ENCODE data around the gene CADM3. TPM values are rescaled to one million over a fixed set of nuclear protein-coding genes. Genes with fewer than 3 reads are reported as not detected.

The CADM3 gene
- total RNA-seq (2011; cell fraction: chromatin; rRNA removed; ENCODE audit: low replicate concordance): not detected in 2 replicates
- 0.50 TPM in 1 of 2 replicates, not detected in the other for total RNA-seq (2011; cell fraction: nucleolus; rRNA removed)
- not detected in 2 replicates for total RNA-seq (2011; cell fraction: nucleoplasm; rRNA removed)
- total RNA-seq (2014; rRNA removed) (not detected in 2 replicates), total RNA-seq (2014; rRNA removed; fragmentation: Illumina TruSeq; extraction: Trizol) (not detected in 2 replicates), total RNA-seq (2015; rRNA removed; fragmentation: Illumina TruSeq; extraction: Trizol) (not detected in 2 replicates), total RNA-seq (2021) (not detected in 2 replicates), polyA plus RNA-seq (2011; rRNA removed) (not detected in 2 replicates), polyA plus RNA-seq (2014; fragmentation: Illumina TruSeq; extraction: Trizol) (0.04 TPM in 1 of 2 replicates, not detected in the other), polyA plus RNA-seq (2014; fragmentation: Nextera tagmentation; extraction: Ambion mirVana) (not detected), polyA plus RNA-seq (2014; rRNA removed) (not detected in 2 replicates), polyA minus RNA-seq (2011; rRNA and poly(A)+ RNA removed) (not detected in 2 replicates), Bru-seq, nascent RNA (not detected), BruChase-seq, experiment 1, labeled RNA remaining after a 2-hour chase (not detected), BruChase-seq, experiment 2, labeled RNA remaining after a 6-hour chase (not detected)
- not detected in 2 replicates for polyA plus RNA-seq (2011; cell fraction: cytosol; rRNA removed)
- polyA plus RNA-seq (2011; cell fraction: nucleus; rRNA removed): 0.04 TPM in 1 of 2 replicates, not detected in the other
- polyA plus RNA-seq (2012): 0.03 TPM in 1 of 2 replicates, not detected in the other
- polyA minus RNA-seq (2011; cell fraction: cytosol; rRNA and poly(A)+ RNA removed): not detected in 2 replicates
- polyA minus RNA-seq (2011; cell fraction: nucleus; rRNA and poly(A)+ RNA removed): not detected in 2 replicates
- long read RNA-seq, experiment 1: 0 reads
- long read RNA-seq, experiment 2: 0 reads
- long read RNA-seq, experiment 3: 0 reads

- no peaks in the 10 kb centered on the region for H3K79me2 ChIP-seq (ENCODE audit: control insufficient read depth, insufficient read depth, low read length)
- no peak within 1 kb of the TSS for H3K4me3 ChIP-seq
- no peak within 1 kb of the TSS for H3K4me2 ChIP-seq (ENCODE audit: insufficient read depth, low read length)
- no peak for ATAC-seq
- WGBS (ENCODE audit: insufficient coverage, low coverage, missing lambda C conversion rate): 3% methylated on average over 10 of the region's 29 CpGs
- no peaks in the 10 kb centered on the region for H3K9me3 ChIP-seq (replicated peaks; ENCODE audit: control insufficient read depth, insufficient read depth, low read depth, low read length)
- no peaks in the 10 kb centered on the region for H4K20me1 ChIP-seq (replicated peaks; ENCODE audit: control insufficient read depth, insufficient read depth, low read length)
- H3K27ac ChIP-seq (ENCODE audit: extremely low read depth, low read depth, low read length): no peak within 1 kb of the TSS
- in situ Hi-C loops (cut with MboI) (no loop called here), intact Hi-C loops (cut with micrococcal nuclease) (no loop called here)
- ChIA-PET POLR2A (no interaction called here), CTCF (ENCODE audit: low intra/inter-chr PET ratio) (no interaction called here)
- H2AFZ ChIP-seq (ENCODE audit: low read depth, low read length): no peak within 1 kb of the TSS
- H3K9me1 ChIP-seq (ENCODE audit: control insufficient read depth, insufficient read depth, low read length): no peaks in the 10 kb centered on the region
- H3K4me1 ChIP-seq (replicated peaks in 1 of 2; ENCODE audit: control insufficient read depth in 2 of 2, insufficient read depth in 2 of 2, low read length in 2 of 2): 0 out of 5 replicates have a peak, but pooled peaks cover 0 to 6% of the 10 kb centered on the region in 2 experiments
- no peak for DNase-seq (ENCODE audit: extremely low read depth in 1 of 4, low spot score in 3 of 4)
- peaks cover 6 to 7% of the 10 kb centered on the region in 2 experiments; a peak in 4 of 5 replicates for H3K27me3 ChIP-seq (ENCODE audit: control insufficient read depth in 2 of 2, insufficient read depth in 2 of 2, low read length in 2 of 2)
- H3K9ac ChIP-seq (ENCODE audit: insufficient read depth in 1 of 2, low read depth in 2 of 2, low read length in 2 of 2): no peak within 1 kb of the TSS
- H3K36me3 ChIP-seq (ENCODE audit: control insufficient read depth, insufficient read depth, low read length): no peaks in the 10 kb centered on the region
- no TSS peak for BruUV-seq (replicated peaks)
- no peak for FAIRE-seq
- TF ChIP-seq TEAD2 (tag; IDR thresholded peaks at IDR 0.05) (no peak), CBFA2T2 (conservative IDR thresholded peaks at IDR 0.05) (no peak), FOXO4 (CRISPR knock-in tag; IDR thresholded peaks at IDR 0.05) (no peak)
- TF ChIP-seq, protein P1, sequence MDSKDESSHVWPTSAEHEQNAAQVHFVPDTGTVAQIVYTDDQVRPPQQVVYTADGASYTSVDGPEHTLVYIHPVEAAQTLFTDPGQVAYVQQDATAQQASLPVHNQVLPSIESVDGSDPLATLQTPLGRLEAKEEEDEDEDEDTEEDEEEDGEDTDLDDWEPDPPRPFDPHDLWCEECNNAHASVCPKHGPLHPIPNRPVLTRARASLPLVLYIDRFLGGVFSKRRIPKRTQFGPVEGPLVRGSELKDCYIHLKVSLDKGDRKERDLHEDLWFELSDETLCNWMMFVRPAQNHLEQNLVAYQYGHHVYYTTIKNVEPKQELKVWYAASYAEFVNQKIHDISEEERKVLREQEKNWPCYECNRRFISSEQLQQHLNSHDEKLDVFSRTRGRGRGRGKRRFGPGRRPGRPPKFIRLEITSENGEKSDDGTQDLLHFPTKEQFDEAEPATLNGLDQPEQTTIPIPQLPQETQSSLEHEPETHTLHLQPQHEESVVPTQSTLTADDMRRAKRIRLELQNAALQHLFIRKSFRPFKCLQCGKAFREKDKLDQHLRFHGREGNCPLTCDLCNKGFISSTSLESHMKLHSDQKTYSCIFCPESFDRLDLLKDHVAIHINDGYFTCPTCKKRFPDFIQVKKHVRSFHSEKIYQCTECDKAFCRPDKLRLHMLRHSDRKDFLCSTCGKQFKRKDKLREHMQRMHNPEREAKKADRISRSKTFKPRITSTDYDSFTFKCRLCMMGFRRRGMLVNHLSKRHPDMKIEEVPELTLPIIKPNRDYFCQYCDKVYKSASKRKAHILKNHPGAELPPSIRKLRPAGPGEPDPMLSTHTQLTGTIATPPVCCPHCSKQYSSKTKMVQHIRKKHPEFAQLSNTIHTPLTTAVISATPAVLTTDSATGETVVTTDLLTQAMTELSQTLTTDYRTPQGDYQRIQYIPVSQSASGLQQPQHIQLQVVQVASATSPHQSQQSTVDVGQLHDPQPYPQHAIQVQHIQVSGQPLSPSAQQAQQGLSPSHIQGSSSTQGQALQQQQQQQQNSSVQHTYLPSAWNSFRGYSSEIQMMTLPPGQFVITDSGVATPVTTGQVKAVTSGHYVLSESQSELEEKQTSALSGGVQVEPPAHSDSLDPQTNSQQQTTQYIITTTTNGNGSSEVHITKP (IDR thresholded peaks at IDR 0.05; ENCODE audit: partially characterized antibody): peak; percentile 59
Observed at GRCh38 chr1:159171254-159171687, at the start of gene CADM3. TSS of gene CADM3 (plus strand) at chr1:159171615. CDS start at chr1:159171766, 151 bp downstream.
